Esophagus muscularis mucosa (tissue), 4 donors: ENCODE measurements around the gene HHLA2.

Source experiments
- CTCF ChIP-seq, 3 experiments: fragments of 200-600 bp in 2 of 3; fragments of 450-650 bp in 1 of 3; sonication (generic) in 2 of 3; IDR thresholded peaks; one replicate each; pipeline ENCODE4 v1.5.1; 2017 to 2019; ENCODE audit warnings: antibody characterized with exemption in 3 of 3, mild to moderate bottlenecking in 2 of 3, moderate library complexity in 1 of 3
- EP300 ChIP-seq: sonication (generic); formaldehyde crosslinking; IDR thresholded peaks from one replicate; pipeline ENCODE4 v1.6.1; 2017; ENCODE audit warnings: antibody characterized with exemption
- POLR2A ChIP-seq: fragments of 450-650 bp; IDR thresholded peaks from one replicate; pipeline ENCODE4 v1.6.1; 2017; ENCODE audit warnings: antibody characterized with exemption, moderate library complexity, mild to moderate bottlenecking, low read depth

DNA sequence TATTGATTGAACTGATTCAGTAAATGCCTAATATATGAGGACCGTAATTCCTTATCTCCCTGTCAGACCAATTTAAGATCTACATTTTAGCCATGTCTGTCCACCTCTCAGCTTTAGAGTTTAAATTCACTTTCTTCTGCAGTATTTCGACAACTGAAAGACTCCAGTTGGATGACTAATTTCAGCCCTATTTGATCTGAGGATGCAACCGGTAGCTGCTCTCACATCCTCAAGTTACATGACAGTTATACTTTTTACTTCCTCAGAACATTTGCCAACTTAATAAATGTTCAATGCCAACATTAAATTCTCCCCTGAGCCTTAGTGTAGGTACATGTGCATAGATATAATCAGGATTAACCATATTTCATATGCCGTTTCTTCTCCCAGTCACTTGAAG is 2.5 kb upstream of the HHLA2 start:
- no peak for TF ChIP-seq CTCF (IDR thresholded peaks at IDR 0.05)
- TF ChIP-seq POLR2A = no peak
- no peak for TF ChIP-seq EP300
